Right lobe of liver (tissue), 4 donors: Measurements from ENCODE around the gene SUMO4.

Experiments used
- POLR2A ChIP-seq: fragments of 450-650 bp; IDR thresholded peaks from one replicate; pipeline ENCODE4 v1.6.1; 2017; ENCODE audit warnings: antibody characterized with exemption, mild to moderate bottlenecking
- TF ChIP-seq, protein P1 (sequence below), 4 donors: fragments of 200-600 bp in 3 of 4; fragments of 450-650 bp in 1 of 4; IDR thresholded peaks; one replicate each; pipeline versions ENCODE4 v1.5.1 to v1.8.0; 2016 to 2022; ENCODE audit warnings: antibody characterized with exemption in 4 of 4, mild to moderate bottlenecking in 2 of 4
- donor health status: DM: no; HTN: no; CAD: no.
- donor health status: DM: no; HTN: no; CAD: no.
- donor health status: DM: no; HTN: yes; CAD: no.

DNA sequence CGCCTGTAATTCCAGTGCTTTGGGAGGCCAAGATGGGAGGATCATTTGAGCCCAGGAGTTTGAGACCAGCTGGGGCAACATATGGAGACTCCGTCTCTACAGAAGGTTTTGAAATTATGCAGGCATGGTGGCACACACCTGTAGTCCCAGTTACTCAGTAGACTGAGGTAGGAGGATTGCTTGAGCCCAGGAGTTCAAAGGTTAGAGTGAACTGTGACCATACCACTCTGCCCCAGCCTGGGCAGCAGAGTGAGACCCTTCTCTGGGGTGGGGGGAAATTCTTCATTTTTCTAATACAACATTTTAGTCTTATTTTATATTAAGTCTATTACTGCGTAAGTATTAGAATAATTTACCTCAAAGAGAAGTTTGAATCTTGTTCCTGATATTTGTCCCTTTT, 20.1 kb upstream of the SUMO4 start:
- TF ChIP-seq POLR2A, result no peak
- TF ChIP-seq, protein P1, sequence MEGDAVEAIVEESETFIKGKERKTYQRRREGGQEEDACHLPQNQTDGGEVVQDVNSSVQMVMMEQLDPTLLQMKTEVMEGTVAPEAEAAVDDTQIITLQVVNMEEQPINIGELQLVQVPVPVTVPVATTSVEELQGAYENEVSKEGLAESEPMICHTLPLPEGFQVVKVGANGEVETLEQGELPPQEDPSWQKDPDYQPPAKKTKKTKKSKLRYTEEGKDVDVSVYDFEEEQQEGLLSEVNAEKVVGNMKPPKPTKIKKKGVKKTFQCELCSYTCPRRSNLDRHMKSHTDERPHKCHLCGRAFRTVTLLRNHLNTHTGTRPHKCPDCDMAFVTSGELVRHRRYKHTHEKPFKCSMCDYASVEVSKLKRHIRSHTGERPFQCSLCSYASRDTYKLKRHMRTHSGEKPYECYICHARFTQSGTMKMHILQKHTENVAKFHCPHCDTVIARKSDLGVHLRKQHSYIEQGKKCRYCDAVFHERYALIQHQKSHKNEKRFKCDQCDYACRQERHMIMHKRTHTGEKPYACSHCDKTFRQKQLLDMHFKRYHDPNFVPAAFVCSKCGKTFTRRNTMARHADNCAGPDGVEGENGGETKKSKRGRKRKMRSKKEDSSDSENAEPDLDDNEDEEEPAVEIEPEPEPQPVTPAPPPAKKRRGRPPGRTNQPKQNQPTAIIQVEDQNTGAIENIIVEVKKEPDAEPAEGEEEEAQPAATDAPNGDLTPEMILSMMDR (IDR thresholded peaks at IDR 0.05), result no peak
